ENCODE data around the gene KANSL1L.

Gene KANSL1L

DNA sequence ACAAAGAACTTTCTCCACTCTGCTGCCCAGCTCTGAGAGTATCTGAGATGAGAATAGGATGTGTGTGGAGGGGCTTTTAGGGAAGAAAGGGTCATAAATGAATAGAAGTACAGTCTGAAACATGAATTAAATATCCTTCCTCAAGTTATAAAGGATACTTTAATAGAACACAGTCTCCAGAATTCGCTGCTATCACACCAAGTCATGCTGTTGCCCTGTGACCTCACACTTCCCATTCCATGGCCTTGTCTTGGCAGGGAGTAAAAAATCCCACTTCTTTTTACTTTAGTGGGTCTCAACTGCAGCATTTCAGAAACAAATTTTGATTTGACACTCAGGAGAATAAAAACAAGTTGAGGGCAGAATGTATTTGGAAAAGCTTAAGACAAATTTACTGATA, 172.6 kb downstream of the KANSL1L start:
- H3K4me2 ChIP-seq (ENCODE audit: low read length), result no peak overlapping the region
- no peak overlapping the region for H2AFZ ChIP-seq (ENCODE audit: low read length)
- H3K79me2 ChIP-seq (ENCODE audit: insufficient read depth, low read length), result peaks cover 12% of the 10 kb centered on the region
- no peak overlapping the region for H3K27ac ChIP-seq (ENCODE audit: low read depth, low read length, poor library complexity, severe bottlenecking)
- H3F3A ChIP-seq (ENCODE audit: insufficient read depth, low read length), result no peaks in the 10 kb centered on the region
- no peaks in the 10 kb centered on the region for H3K9me3 ChIP-seq (ENCODE audit: low read length)
- no peaks in the 10 kb centered on the region for H3K9me2 ChIP-seq (ENCODE audit: low read depth, low read length)
- no peaks in the 10 kb centered on the region; the same call in 1 of the 2 replicates for H3K36me3 ChIP-seq (ENCODE audit: insufficient read depth, low read length)
- no peak for TF ChIP-seq EZH2 (IDR thresholded peaks at IDR 0.05; ENCODE audit: borderline replicate concordance, low read length)
- TF ChIP-seq, protein P1, sequence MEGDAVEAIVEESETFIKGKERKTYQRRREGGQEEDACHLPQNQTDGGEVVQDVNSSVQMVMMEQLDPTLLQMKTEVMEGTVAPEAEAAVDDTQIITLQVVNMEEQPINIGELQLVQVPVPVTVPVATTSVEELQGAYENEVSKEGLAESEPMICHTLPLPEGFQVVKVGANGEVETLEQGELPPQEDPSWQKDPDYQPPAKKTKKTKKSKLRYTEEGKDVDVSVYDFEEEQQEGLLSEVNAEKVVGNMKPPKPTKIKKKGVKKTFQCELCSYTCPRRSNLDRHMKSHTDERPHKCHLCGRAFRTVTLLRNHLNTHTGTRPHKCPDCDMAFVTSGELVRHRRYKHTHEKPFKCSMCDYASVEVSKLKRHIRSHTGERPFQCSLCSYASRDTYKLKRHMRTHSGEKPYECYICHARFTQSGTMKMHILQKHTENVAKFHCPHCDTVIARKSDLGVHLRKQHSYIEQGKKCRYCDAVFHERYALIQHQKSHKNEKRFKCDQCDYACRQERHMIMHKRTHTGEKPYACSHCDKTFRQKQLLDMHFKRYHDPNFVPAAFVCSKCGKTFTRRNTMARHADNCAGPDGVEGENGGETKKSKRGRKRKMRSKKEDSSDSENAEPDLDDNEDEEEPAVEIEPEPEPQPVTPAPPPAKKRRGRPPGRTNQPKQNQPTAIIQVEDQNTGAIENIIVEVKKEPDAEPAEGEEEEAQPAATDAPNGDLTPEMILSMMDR (IDR thresholded peaks at IDR 0.05; ENCODE audit: low read length), result no peak
- H4K20me1 ChIP-seq (ENCODE audit: insufficient read depth, low read length), result no peaks in the 10 kb centered on the region
- peaks cover 12% of the 10 kb centered on the region for H3K4me1 ChIP-seq (ENCODE audit: insufficient read depth, low read length, severe bottlenecking)
- no peaks in the 10 kb centered on the region for H3K27me3 ChIP-seq (ENCODE audit: insufficient read depth, low read length)
- no peak overlapping the region for H3K4me3 ChIP-seq (ENCODE audit: low read depth, low read length, poor library complexity, severe bottlenecking)
- H3K9ac ChIP-seq (ENCODE audit: low read length), result no peak overlapping the region

DNA sequence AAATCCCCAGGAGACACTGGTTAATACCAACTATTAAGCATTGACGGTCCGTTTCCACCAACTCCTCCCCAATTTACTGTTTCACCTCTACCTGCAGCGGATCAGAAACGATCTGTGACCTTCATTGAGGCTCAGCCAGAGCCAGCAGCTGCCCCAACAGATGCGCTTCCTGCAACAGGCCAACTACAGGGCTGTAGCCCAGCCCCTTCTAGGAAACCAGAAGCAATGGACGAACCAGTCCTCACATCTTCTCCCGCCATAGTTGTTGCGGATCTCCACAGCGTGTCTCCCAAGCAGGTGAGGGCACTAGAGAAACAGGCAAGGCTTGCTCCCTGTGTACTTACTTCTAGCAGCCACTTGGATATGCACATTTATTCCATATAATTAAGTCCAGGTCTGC, 177.2 kb downstream of the KANSL1L start:
- Histone ChIP-seq H3K79me2 (ENCODE audit: insufficient read depth, low read length) (no peaks in the 10 kb centered on the region), H3K27ac (ENCODE audit: low read depth, low read length, poor library complexity, severe bottlenecking) (no peak overlapping the region), H3K4me2 (ENCODE audit: low read length) (no peak overlapping the region), H4K20me1 (ENCODE audit: insufficient read depth, low read length) (no peaks in the 10 kb centered on the region), H3K4me3 (ENCODE audit: low read depth, low read length, poor library complexity, severe bottlenecking) (no peak overlapping the region), H3K27me3 (ENCODE audit: insufficient read depth, low read length) (no peaks in the 10 kb centered on the region), H2AFZ (ENCODE audit: low read length) (no peak overlapping the region), H3K9me3 (ENCODE audit: low read length) (no peaks in the 10 kb centered on the region), H3K4me1 (ENCODE audit: insufficient read depth, low read length, severe bottlenecking) (no peaks in the 10 kb centered on the region), H3K36me3 (ENCODE audit: insufficient read depth, low read length) (no peaks in the 10 kb centered on the region), H3F3A (ENCODE audit: insufficient read depth, low read length) (no peaks in the 10 kb centered on the region), H3K9ac (ENCODE audit: low read length) (no peak overlapping the region), H3K9me2 (ENCODE audit: low read depth, low read length) (no peaks in the 10 kb centered on the region)
- no peak for TF ChIP-seq EZH2 (IDR thresholded peaks at IDR 0.05; ENCODE audit: borderline replicate concordance, low read length)
- TF ChIP-seq, protein P1 (IDR thresholded peaks at IDR 0.05; ENCODE audit: low read length), result no peak

DNA sequence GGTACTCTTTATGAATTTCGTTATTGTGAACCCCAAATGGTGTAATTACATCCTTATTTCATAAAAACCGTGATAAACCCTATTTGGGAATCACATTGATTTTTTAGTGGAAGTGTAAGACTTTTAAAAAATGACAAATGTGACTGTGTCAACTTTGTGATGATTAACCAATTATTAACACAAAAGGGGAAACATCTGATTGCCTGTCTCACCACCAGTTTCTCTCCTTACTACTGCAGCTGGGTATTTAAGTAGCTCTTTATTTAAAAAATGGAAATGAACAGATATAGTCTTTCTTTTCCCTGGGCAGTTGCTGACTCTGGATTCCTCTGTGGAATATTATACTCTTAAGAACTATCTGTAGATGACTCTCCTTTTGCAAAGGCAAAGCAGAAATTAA, 180.4 kb downstream of the KANSL1L start:
- H2AFZ ChIP-seq (ENCODE audit: low read length), result no peak overlapping the region
- H3K36me3 ChIP-seq (ENCODE audit: insufficient read depth, low read length), result no peaks in the 10 kb centered on the region
- no peaks in the 10 kb centered on the region for H3K9me3 ChIP-seq (ENCODE audit: low read length)
- H3K4me1 ChIP-seq (ENCODE audit: insufficient read depth, low read length, severe bottlenecking), result no peaks in the 10 kb centered on the region
- H3K27me3 ChIP-seq (ENCODE audit: insufficient read depth, low read length), result no peaks in the 10 kb centered on the region
- no peak overlapping the region for H3K4me3 ChIP-seq (ENCODE audit: low read depth, low read length, poor library complexity, severe bottlenecking)
- no peaks in the 10 kb centered on the region for H4K20me1 ChIP-seq (ENCODE audit: insufficient read depth, low read length)
- no peak overlapping the region for H3K4me2 ChIP-seq (ENCODE audit: low read length)
- no peak overlapping the region for H3K9ac ChIP-seq (ENCODE audit: low read length)
- H3K79me2 ChIP-seq (ENCODE audit: insufficient read depth, low read length), result no peaks in the 10 kb centered on the region
- H3F3A ChIP-seq (ENCODE audit: insufficient read depth, low read length), result no peaks in the 10 kb centered on the region
- TF ChIP-seq, protein P1 (IDR thresholded peaks at IDR 0.05; ENCODE audit: low read length), result no peak
- TF ChIP-seq EZH2 (IDR thresholded peaks at IDR 0.05; ENCODE audit: borderline replicate concordance, low read length), result no peak
- H3K9me2 ChIP-seq (ENCODE audit: low read depth, low read length), result no peaks in the 10 kb centered on the region
- no peak overlapping the region for H3K27ac ChIP-seq (ENCODE audit: low read depth, low read length, poor library complexity, severe bottlenecking)

Measured in OCI-LY1 (cell line).